Common myeloid progenitor, CD34-positive (primary cell): ENCODE results near the gene MOB3B. TPM values are rescaled to one million over a fixed set of nuclear protein-coding genes. Genes with fewer than 3 reads are reported as not detected.

Source experiments
- CTCF ChIA-PET: fragments of 350-600 bp; sonication (Branson Sonifier 250); formaldehyde crosslinking; loops from one replicate; lab custom pipeline; 2021; ENCODE audit warnings: antibody characterized with exemption; lab: Charles Lee
- POLR2A ChIA-PET: fragments of 350-600 bp; sonication (Branson Sonifier 250); formaldehyde crosslinking; loops from one replicate; lab custom pipeline; 2021; ENCODE audit warnings: antibody characterized with exemption; lab: Charles Lee
- DNase-seq, 3 donors: peaks; one replicate each; pipeline versions ENCODE4 v3.0.0 to v3.0.0-alpha.2; 2013
- H3K27ac ChIP-seq, 2 experiments: 1 replicate in 1 of 2; 2 replicates in 1 of 2; pipeline ENCODE4 v1.7.0; 2013; ENCODE audit warnings: inconsistent platforms in 2 of 2, low read length in 2 of 2, mild to moderate bottlenecking in 2 of 2, low read depth in 1 of 2, moderate library complexity in 1 of 2; ENCODE audit not compliant: severe bottlenecking in 2 of 2, insufficient read depth in 1 of 2, poor library complexity in 1 of 2
- H3K27me3 ChIP-seq, 5 experiments: replicated peaks in 2 of 5; 1 replicate in 3 of 5; 2 replicates in 2 of 5; pipeline versions ENCODE4 v1.6.1 to v1.7.0; 2013; ENCODE audit warnings: low read length in 4 of 5, mild to moderate bottlenecking in 2 of 5, moderate library complexity in 2 of 5, inconsistent platforms in 1 of 5; ENCODE audit not compliant: insufficient read depth in 5 of 5, control insufficient read depth in 4 of 5
- H3K36me3 ChIP-seq, 4 experiments: 1 replicate in 2 of 4; 2 replicates in 2 of 4; pipeline versions ENCODE4 v1.6.1 to v1.7.0; 2013; ENCODE audit warnings: low read length in 3 of 4, control low read depth in 1 of 4, mild to moderate bottlenecking in 1 of 4; ENCODE audit not compliant: control insufficient read depth in 4 of 4, insufficient read depth in 4 of 4
- H3K4me1 ChIP-seq, 4 experiments: 1 replicate in 3 of 4; 2 replicates in 1 of 4; pipeline versions ENCODE4 v1.6.1 to v1.7.1; 2013; ENCODE audit warnings: low read length in 3 of 4, mild to moderate bottlenecking in 3 of 4, control low read depth in 1 of 4, inconsistent platforms in 1 of 4, moderate library complexity in 1 of 4; ENCODE audit not compliant: control insufficient read depth in 4 of 4, insufficient read depth in 4 of 4; ENCODE audit errors: control extremely low read depth in 1 of 4
- H3K4me3 ChIP-seq, 7 experiments: 1 replicate in 4 of 7; 2 replicates in 3 of 7; pipeline versions ENCODE4 v1.5.1 to v1.7.0; 2013; ENCODE audit warnings: mild to moderate bottlenecking in 7 of 7, low read length in 6 of 7, moderate library complexity in 6 of 7, inconsistent platforms in 2 of 7, low read depth in 2 of 7, control low read depth in 1 of 7; ENCODE audit not compliant: insufficient read depth in 4 of 7, control insufficient read depth in 1 of 7; ENCODE audit errors: extremely low read depth in 1 of 7
- H3K9me3 ChIP-seq, 5 experiments: 1 replicate in 4 of 5; 2 replicates in 1 of 5; pipeline versions ENCODE4 v1.6.1 to v1.7.1; 2013; ENCODE audit warnings: low read length in 4 of 5, mild to moderate bottlenecking in 2 of 5, inconsistent platforms in 1 of 5, low read depth in 1 of 5, moderate library complexity in 1 of 5; ENCODE audit not compliant: control insufficient read depth in 4 of 5, insufficient read depth in 2 of 5; ENCODE audit errors: control extremely low read depth in 1 of 5
- WGBS: methylation state at CpG from one replicate; pipeline ENCODE4 v1.1.5; 2013; ENCODE audit not compliant: insufficient coverage; 5-methylcytosine and 5-hydroxymethylcytosine counted together
- polyA plus RNA-seq: library from polyadenylated mRNA; unstranded; fragments of 120-200 nt; gene quantifications from one replicate; pipeline ENCODE4 v1.2.1, GENCODE V29; 2013

MOB3B gene
- 0.81 TPM for polyA plus RNA-seq

GRCh38 chr9:27529316-27530278, at the start of gene MOB3B:
MOB3B (minus strand) TSS chr9:27529814; CDS start chr9:27455550, 74,264 bp downstream.
- Histone ChIP-seq H3K4me1 (peaks cover 0 to 20% (median 15%) of the 10 kb centered on the region in 4 experiments), H3K27ac (peak within 1 kb of the TSS in 1 of 2 experiments; percentile 45), H3K36me3 (no peaks in the 10 kb centered on the region), H3K4me3 (peak within 1 kb of the TSS; percentile 56 to 88 (median 78)), H3K9me3 (no peaks in the 10 kb centered on the region), H3K27me3 (peaks cover 0 to 10% (median 2%) of the 10 kb centered on the region in 5 experiments)
- peak; percentile 72 to 87 (median 80) for DNase-seq
- ChIA-PET CTCF (interaction anchor here (0.6 to 10.9 kb wide), 21 partner anchors 13 to 497 kb away, joined by 3 to 131 read pairs (median 3); partner anchors contain the start of gene C9orf72), POLR2A (interaction anchor here (0.6 kb wide), 1 partner anchor 197 kb away, joined by 3 read pairs; no protein-coding TSS in a partner anchor)
- 2% methylated on average over 59 of the region's 74 CpGs for WGBS

GRCh38 chr9:27573634-27574590, 44.3 kb upstream of the MOB3B start:
- H3K4me1 ChIP-seq, result peaks cover 7 to 22% (median 16%) of the 10 kb centered on the region in 4 experiments
- H3K27me3 ChIP-seq, result no peaks in the 10 kb centered on the region
- POLR2A ChIA-PET, result interaction anchor here (0.7 to 1.6 kb wide), 6 partner anchors 11 to 866 kb away, joined by 3 to 8 read pairs (median 5); no protein-coding TSS in a partner anchor
- 0% methylated on average over 22 of the region's 35 CpGs for WGBS
- peaks cover 0 to 5% (median 2%) of the 10 kb centered on the region in 5 experiments for H3K9me3 ChIP-seq
- peak overlapping the region; percentile 67 to 90 for H3K27ac ChIP-seq
- DNase-seq, result peak; percentile 100
- H3K4me3 ChIP-seq, result peak overlapping the region; percentile 21 to 89 (median 75)
- no peaks in the 10 kb centered on the region for H3K36me3 ChIP-seq
- CTCF ChIA-PET, result interaction anchor here (0.8 to 1.5 kb wide), 2 partner anchors 14 to 44 kb away, joined by 4 to 6 read pairs; partner anchors contain the start of gene MOB3B

- Histone ChIP-seq H3K36me3 (no peaks in the 10 kb centered on the region), H3K9me3 (peaks cover 0 to 2% (median 2%) of the 10 kb centered on the region in 5 experiments), H3K4me1 (peaks cover 7 to 22% (median 16%) of the 10 kb centered on the region in 4 experiments), H3K4me3 (peak within 1 kb of the TSS; percentile 67 to 89 (median 80)), H3K27me3 (no peaks in the 10 kb centered on the region), H3K27ac (peak within 1 kb of the TSS; percentile 67 to 90)
- DNase-seq, result peak in 2 of 3 donors; percentile 91 to 92
- POLR2A ChIA-PET, result interaction anchor here (0.7 to 1.6 kb wide), 6 partner anchors 10 to 865 kb away, joined by 3 to 8 read pairs (median 5); no protein-coding TSS in a partner anchor
- CTCF ChIA-PET, result interaction anchor here (0.8 to 1.5 kb wide), 2 partner anchors 13 to 43 kb away, joined by 4 to 6 read pairs; partner anchors contain the start of gene MOB3B
- 0% methylated on average over 33 of the region's 72 CpGs for WGBS
Measured at GRCh38 chr9:27572918-27573633, 43.5 kb upstream of the MOB3B start, which contains the start of gene C9orf72. C9orf72 (minus strand) TSS chr9:27573481; CDS start chr9:27567120, 6,361 bp downstream.

GRCh38 chr9:27572566-27572917, 42.9 kb upstream of the MOB3B start:
- Histone ChIP-seq H3K36me3 (no peaks in the 10 kb centered on the region), H3K9me3 (no peaks in the 10 kb centered on the region), H3K27ac (peak overlapping the region; percentile 66 to 90), H3K4me3 (peak overlapping the region; percentile 67 to 89 (median 80)), H3K4me1 (peaks cover 7 to 22% (median 16%) of the 10 kb centered on the region in 4 experiments), H3K27me3 (no peaks in the 10 kb centered on the region)
- peak; percentile 70 to 96 (median 94) for DNase-seq
- ChIA-PET POLR2A (interaction anchor here (1.0 to 1.6 kb wide), 3 partner anchors 10 to 28 kb away, joined by 5 to 8 read pairs (median 6); no protein-coding TSS in a partner anchor), CTCF (interaction anchor here (0.8 to 1.5 kb wide), 2 partner anchors 13 to 43 kb away, joined by 4 to 6 read pairs; partner anchors contain the start of gene MOB3B)
- 0% methylated on average over 6 of the region's 6 CpGs for WGBS

GRCh38 chr9:27572061-27572460, 42.4 kb upstream of the MOB3B start:
- 60% methylated on average over 1 of the region's 3 CpGs for WGBS
- peaks cover 7 to 22% (median 16%) of the 10 kb centered on the region in 4 experiments for H3K4me1 ChIP-seq
- H3K27me3 ChIP-seq, result no peaks in the 10 kb centered on the region
- H3K27ac ChIP-seq, result peak overlapping the region in 1 of 2 experiments; percentile 90
- H3K4me3 ChIP-seq, result peak overlapping the region in 3 of 7 experiments; percentile 75 to 86 (median 84)
- ChIA-PET CTCF (interaction anchor here (1.5 kb wide), 1 partner anchor 12 kb away, joined by 6 read pairs; no protein-coding TSS in a partner anchor), POLR2A (interaction anchor here (1.6 kb wide), 1 partner anchor 11 kb away, joined by 8 read pairs; no protein-coding TSS in a partner anchor)
- no peaks in the 10 kb centered on the region for H3K36me3 ChIP-seq
- no peak for DNase-seq
- no peaks in the 10 kb centered on the region for H3K9me3 ChIP-seq
